Left colon (tissue), 2 donors: Measurements from ENCODE around the gene PRTG. TPM values are rescaled to one million over a fixed set of nuclear protein-coding genes. Genes with fewer than 3 reads are reported as not detected.
"Not testable (repeated sequence)": the region's sequence is repeated elsewhere in the genome, so short reads cannot be mapped to it uniquely, and the experiment has no call there.

Experiments
- ATAC-seq: fragments of 200-7000 bp; cut with Tn5 transposase; one replicate; pipeline ENCODE4 v1.9.1; 2020; ENCODE audit warnings: mild to moderate bottlenecking, moderate library complexity
- DNase-seq, 2 donors: peaks; one replicate each; pipeline ENCODE4 v3.0.0-alpha.2; 2020
- intact Hi-C, 2 donors: fragments of 100-400 bp; cut with DNase I in 1 of 2; cut with micrococcal nuclease in 1 of 2; formaldehyde crosslinking; loops; one replicate each; pipeline versions ENCODE4 v1.11.2 to v1.14.0; 2022; cut with DNase I, micrococcal nuclease
- total RNA-seq, 2 donors: library from RNA; stranded (reverse); fragmentation: NEBNext Ultra II Directional; extraction: Animal tissue kit (Norgen Biotek cat#: 25700); gene quantifications; one replicate each; pipeline ENCODE4 v1.2.1, GENCODE V29; 2021
- donor health status: DM: no; HTN: no; CAD: no.
- donor health status: DM: yes; HTN: yes; CAD: no.

PRTG gene
- total RNA-seq, 2 donors from 2014 or later: 0.59 to 1.3 TPM

DNA sequence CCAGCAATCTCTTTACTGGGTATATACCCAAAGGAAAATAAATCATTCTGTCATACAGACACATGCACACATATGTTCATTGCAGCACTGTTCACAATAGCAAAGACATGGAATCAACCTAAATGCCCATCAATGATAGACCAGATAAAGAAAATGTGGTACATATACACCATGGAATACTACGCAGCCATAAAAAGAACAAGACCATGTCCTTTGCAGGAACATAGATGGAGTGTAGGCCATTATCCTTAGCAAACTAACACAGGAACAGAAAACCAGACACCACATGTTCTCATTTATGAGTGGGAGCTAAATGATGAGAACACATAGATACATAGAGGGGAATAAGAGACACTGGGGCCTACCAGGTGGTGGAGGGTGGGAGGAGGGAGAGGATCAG lies 149.9 kb downstream of the PRTG start:
- ATAC-seq, DNase-seq, intact Hi-C loops: not testable (repeated sequence)

GRCh38 chr15:55590788-55591187 lies 152.2 kb downstream of the PRTG start:
- intact Hi-C loops: no loop called here
- DNase-seq (no peak), ATAC-seq (no peak)

DNA sequence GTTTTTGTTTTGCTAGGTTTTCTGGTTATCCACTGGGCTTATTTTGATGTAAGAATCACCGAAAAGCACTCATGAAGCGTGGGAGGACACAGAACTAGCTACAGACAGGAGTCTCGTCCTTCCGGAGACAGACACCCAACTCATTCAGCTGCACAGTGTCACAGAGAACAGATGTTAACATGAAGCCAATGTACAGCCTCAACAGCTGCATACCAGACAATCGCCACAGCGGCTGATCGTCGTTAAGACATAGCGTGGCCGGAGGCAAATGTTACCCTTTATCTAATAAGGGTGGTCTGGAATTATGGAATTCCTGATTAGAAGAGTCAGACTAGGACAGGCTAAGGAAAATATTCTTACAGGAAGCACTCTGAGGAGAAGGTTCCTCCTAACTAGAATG lies 153.7 kb downstream of the PRTG start:
- intact Hi-C loops: no loop called here
- ATAC-seq: no peak
- no peak for DNase-seq

DNA sequence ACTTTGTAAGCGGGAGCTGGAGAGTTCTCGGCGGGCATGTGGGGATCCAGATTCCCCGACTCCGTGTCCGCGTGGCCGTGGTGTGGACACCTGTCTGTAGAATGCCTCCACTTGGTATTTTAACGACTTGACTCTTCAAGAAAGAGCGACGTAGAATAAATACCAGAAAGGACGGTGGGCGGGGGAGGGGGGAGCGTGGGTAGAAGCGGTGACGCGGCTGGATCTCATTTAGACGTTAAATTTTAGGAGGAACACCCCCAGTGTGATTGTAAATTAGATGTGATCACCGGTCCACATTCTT lies 154.2 kb downstream of the PRTG start:
- intact Hi-C loops: no loop called here
- ATAC-seq (no peak), DNase-seq (no peak)

GRCh38 chr15:55588070-55588814 lies 154.7 kb downstream of the PRTG start, which contains the start of gene PYGO1:
TSS of gene PYGO1 (minus strand) at chr15:55588345. CDS start at chr15:55587883, 462 bp downstream.
- intact Hi-C loops: no loop called here
- DNase-seq (peak; percentile 31 to 43), ATAC-seq (peak; percentile 46)

GRCh38 chr15:55587321-55588069 lies 155.5 kb downstream of the PRTG start:
- intact Hi-C loops: no loop called here
- no peak for DNase-seq

DNA sequence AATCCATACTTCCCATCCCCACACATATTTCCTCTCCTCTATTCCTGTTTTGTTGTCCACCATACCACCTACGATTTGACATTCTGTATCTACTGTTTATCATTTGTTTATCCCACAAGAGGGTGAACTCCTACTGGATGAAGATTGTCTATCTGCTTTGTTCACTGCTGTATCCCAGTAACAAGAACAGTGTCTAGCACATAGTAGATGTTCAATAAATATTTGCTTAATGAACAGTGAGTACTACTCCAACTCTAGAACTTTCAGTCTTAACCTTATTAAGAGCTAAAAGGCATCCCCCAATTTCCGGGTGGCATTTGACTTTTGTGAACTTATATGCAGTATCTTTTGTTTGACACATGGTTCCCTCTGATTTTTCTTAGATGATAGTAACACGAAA lies 156.1 kb downstream of the PRTG start:
- DNase-seq (no peak), ATAC-seq (no peak)
- intact Hi-C loops: no loop called here

More at GRCh38 chr15:55587321-55588069, 155.5 kb downstream of the PRTG start:
- peak; percentile 8 for ATAC-seq

- DNase-seq (no peak), ATAC-seq (no peak)
- intact Hi-C loops: no loop called here
Observed at GRCh38 chr15:55576943-55577342, 166.0 kb downstream of the PRTG start.

DNA sequence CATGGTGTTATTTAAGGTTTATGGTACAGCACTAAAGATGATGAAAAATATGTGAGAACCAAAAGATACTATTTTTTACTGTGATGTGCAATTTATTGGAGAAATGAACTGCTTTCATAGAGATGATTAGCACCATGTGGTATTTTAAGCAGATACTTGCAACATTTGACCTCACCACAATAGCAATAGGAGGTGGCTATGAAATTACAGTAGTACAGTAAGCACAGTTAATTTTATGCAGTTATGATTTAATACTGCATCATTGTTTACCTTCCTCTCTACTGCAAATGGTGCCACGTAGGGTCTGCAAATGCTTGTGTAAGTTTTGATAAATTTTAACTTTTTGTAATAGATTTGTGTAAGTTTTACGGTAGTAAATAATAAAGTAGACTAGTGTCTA lies 168.9 kb downstream of the PRTG start:
- intact Hi-C loops: no loop called here
- no peak for ATAC-seq

DNA sequence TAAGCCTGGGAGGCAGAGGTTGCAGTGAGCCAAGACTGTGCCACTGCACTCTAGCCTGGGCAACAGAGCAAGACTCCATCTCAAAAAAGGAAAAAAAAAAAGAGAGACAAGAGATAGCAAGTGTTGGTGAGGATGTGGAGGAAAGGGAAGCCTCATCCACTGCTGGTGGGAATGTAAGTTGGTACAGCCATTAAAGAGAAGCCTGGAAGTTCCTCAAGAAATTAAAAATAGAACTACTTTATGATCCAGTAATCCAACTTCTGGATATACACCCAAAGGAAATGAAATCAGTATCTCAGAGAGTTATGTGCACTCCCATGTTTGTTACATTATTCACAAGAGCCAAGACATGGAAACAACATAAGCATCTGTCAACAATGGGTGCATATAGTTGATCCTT lies 169.7 kb downstream of the PRTG start:
- intact Hi-C loops: no loop called here
- ATAC-seq (no peak), DNase-seq (no peak)

More for the DNA sequence above, 168.9 kb downstream of the PRTG start:
- DNase-seq: no peak

- ATAC-seq (no peak), DNase-seq (no peak)
- intact Hi-C loops: no loop called here
Observed at GRCh38 chr15:55564347-55565145, 178.4 kb downstream of the PRTG start.

DNA sequence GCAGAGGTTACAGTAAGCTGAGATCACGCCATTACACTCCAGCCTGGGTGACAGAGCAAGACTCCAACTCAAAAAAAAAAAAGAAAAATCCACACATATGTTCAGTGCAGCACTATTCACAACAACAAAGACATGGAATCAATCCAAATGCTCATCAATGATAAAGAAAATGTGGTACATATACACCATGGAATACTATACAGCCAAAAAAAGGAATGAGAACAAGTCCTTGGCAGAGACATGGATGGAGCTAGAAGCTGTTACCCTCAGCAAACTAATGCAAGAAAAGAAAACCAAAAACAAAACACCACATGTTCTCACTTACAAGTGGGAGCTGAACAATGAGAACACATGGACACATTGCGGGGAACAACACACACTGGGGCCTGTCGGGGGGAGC lies 180.4 kb downstream of the PRTG start:
- DNase-seq (no peak), ATAC-seq (no peak)
- intact Hi-C loops: no loop called here

Other genes starting within 250 kb of the PRTG start
- gene DNAAF4, start 234.9 kb downstream of the PRTG start, total RNA-seq: under 1 TPM in 1 of 2 donors, not detected in 1; 0.17 TPM
- gene PYGO1, start 154.8 kb downstream of the PRTG start, total RNA-seq: 1 to 10 TPM in 1 of 2 donors, under 1 TPM in 1; 0.73 to 2.5 TPM